K562 (cell line): ENCODE measurements around the gene WSCD2. TPM values are rescaled to one million over a fixed set of nuclear protein-coding genes. Genes with fewer than 3 reads are reported as not detected.

Experiments used
- ATAC-seq: fragments of 200-7000 bp; cut with Tn5 transposase; 3 replicates; pipeline ENCODE4 v1.9.1; 2020; ENCODE audit warnings: moderate library complexity
- BruUV-seq: library from RNA; stranded (reverse); fragments of 400-500 nt; replicated peaks from 2 replicates; lab custom pipeline; 2021; lab: Mats Ljungman, UMichigan
- CTCF ChIA-PET: fragments of 300-600 bp; formaldehyde crosslinking; extraction: SDS; loops from one replicate; lab custom pipeline; 2021; ENCODE audit warnings: low intra/inter-chr PET ratio; lab: Yijun Ruan, JAX
- POLR2A ChIA-PET: fragments of 300-600, 350-650 bp; sonication (Branson Sonifier 250); formaldehyde crosslinking; extraction: SDS; loops from one replicate; lab custom pipeline; 2021; ENCODE audit warnings: antibody characterized with exemption, inconsistent platforms; lab: Yijun Ruan, JAX
- DNase-seq, 4 experiments: peaks; one replicate each; pipeline versions ENCODE4 v3.0.0 to v3.0.0-alpha.2; 2011 to 2018; ENCODE audit warnings: low spot score in 3 of 4, mixed read lengths in 3 of 4; ENCODE audit errors: extremely low read depth in 1 of 4
- FAIRE-seq: peaks from 2 replicates; lab custom pipeline; 2011; peaks lifted over from hg19 to GRCh38; lab: Jason Lieb, UNC
- H2AFZ ChIP-seq: 2 replicates; pipeline ENCODE4 v1.6.0; 2011; ENCODE audit warnings: low read depth, low read length, control low read depth, inconsistent platforms
- H3K27ac ChIP-seq: fragments of 200-600 bp; 3 replicates; pipeline ENCODE4 v1.8.0; 2011; ENCODE audit warnings: low read depth, mild to moderate bottlenecking, control low read depth, inconsistent platforms, low read length, moderate library complexity, mixed read lengths; ENCODE audit errors: extremely low read depth
- H3K27me3 ChIP-seq, 2 experiments: fragments of 300-600 bp in 1 of 2; 2 replicates in 1 of 2; 3 replicates in 1 of 2; pipeline versions ENCODE4 v1.6.0 to v1.8.0; 2011; ENCODE audit warnings: inconsistent platforms in 2 of 2, low read length in 2 of 2, mild to moderate bottlenecking in 1 of 2, mixed read lengths in 1 of 2, moderate library complexity in 1 of 2; ENCODE audit not compliant: control insufficient read depth in 2 of 2, insufficient read depth in 2 of 2
- H3K36me3 ChIP-seq: fragments of 300-600 bp; 3 replicates; pipeline ENCODE4 v1.8.0; 2011; ENCODE audit warnings: mild to moderate bottlenecking, low read length, inconsistent platforms; ENCODE audit not compliant: control insufficient read depth, insufficient read depth
- H3K4me1 ChIP-seq, 2 experiments: fragments of 200-600 bp in 1 of 2; replicated peaks in 1 of 2; 2 replicates in 1 of 2; 3 replicates in 1 of 2; pipeline versions ENCODE4 v1.5.1 to v1.8.0; 2011; ENCODE audit warnings: inconsistent platforms in 2 of 2, low read length in 2 of 2, mild to moderate bottlenecking in 1 of 2, mixed read lengths in 1 of 2, moderate library complexity in 1 of 2; ENCODE audit not compliant: control insufficient read depth in 2 of 2, insufficient read depth in 2 of 2
- H3K4me2 ChIP-seq: 2 replicates; pipeline ENCODE4 v1.6.1; 2011; ENCODE audit warnings: low read length, control low read depth, inconsistent platforms, mixed read lengths; ENCODE audit not compliant: insufficient read depth
- H3K4me3 ChIP-seq: fragments of 200-600 bp; sonication (generic), shearing (Covaris generic); 2 replicates; pipeline ENCODE4 v1.5.1; 2016; ENCODE audit warnings: control low read depth, inconsistent platforms
- H3K79me2 ChIP-seq: fragments of 200-600 bp; 3 replicates; pipeline ENCODE4 v1.8.0; 2011; ENCODE audit warnings: low read length, inconsistent platforms; ENCODE audit not compliant: control insufficient read depth, insufficient read depth
- H3K9ac ChIP-seq, 2 experiments: 2 replicates each; pipeline versions ENCODE4 v1.6.0 to v1.6.1; 2011; ENCODE audit warnings: low read depth in 2 of 2, low read length in 2 of 2, control low read depth in 1 of 2, inconsistent platforms in 1 of 2, mild to moderate bottlenecking in 1 of 2, mixed read lengths in 1 of 2; ENCODE audit not compliant: insufficient read depth in 1 of 2
- H3K9me1 ChIP-seq: one replicate; pipeline ENCODE4 v1.6.0; 2011; ENCODE audit warnings: inconsistent platforms, mild to moderate bottlenecking, low read length, moderate library complexity; ENCODE audit not compliant: control insufficient read depth, insufficient read depth
- H3K9me3 ChIP-seq: replicated peaks from 2 replicates; pipeline ENCODE4 v1.5.1; 2011; ENCODE audit warnings: low read depth, low read length, inconsistent platforms; ENCODE audit not compliant: control insufficient read depth, insufficient read depth
- H4K20me1 ChIP-seq: replicated peaks from 2 replicates; pipeline ENCODE4 v1.6.1; 2011; ENCODE audit warnings: low read length, inconsistent platforms, mixed read lengths; ENCODE audit not compliant: control insufficient read depth, insufficient read depth
- ADNP ChIP-seq: fragments of 200-800 bp; sonication (Bioruptor generic); IDR thresholded peaks from 2 replicates; pipeline ENCODE4 v1.6.1; 2016; ENCODE audit warnings: missing genetic modification characterization, missing compliant biosample characterization
- CHD1 ChIP-seq: fragments of 200-600 bp; sonication (generic); IDR thresholded peaks from one replicate; pipeline ENCODE4 v1.6.1; 2012; ENCODE audit warnings: mild to moderate bottlenecking, moderate library complexity, low read length, inconsistent platforms
- FOS ChIP-seq: IDR thresholded peaks from 3 replicates; pipeline ENCODE4 v1.6.1; 2011; ENCODE audit not compliant: insufficient read length; ENCODE audit errors: extremely low read depth
- FOXJ3 ChIP-seq: sonication (generic); formaldehyde crosslinking; IDR thresholded peaks from 2 replicates; pipeline ENCODE4 v1.4.0; 2020; ENCODE audit warnings: mild to moderate bottlenecking, missing genetic modification reagents
- HMGN3 ChIP-seq: IDR thresholded peaks from 2 replicates; pipeline ENCODE4 v1.6.1; 2011; ENCODE audit warnings: borderline replicate concordance, low read depth, mild to moderate bottlenecking, mixed read lengths, low read length; ENCODE audit not compliant: insufficient read length; ENCODE audit errors: extremely low read depth
- KAT7 ChIP-seq: sonication (generic); formaldehyde crosslinking; IDR thresholded peaks from 2 replicates; pipeline ENCODE4 v1.8.0; 2022; ENCODE audit warnings: missing genetic modification reagents, mild to moderate bottlenecking, borderline replicate concordance
- KLF1 ChIP-seq: fragments of 450-650 bp; IDR thresholded peaks from 2 replicates; pipeline ENCODE4 v1.6.1; 2016; ENCODE audit warnings: missing genetic modification characterization, missing compliant biosample characterization
- MAFK ChIP-seq: IDR thresholded peaks from 2 replicates; pipeline ENCODE4 v1.6.1; 2011; ENCODE audit warnings: low read length, improper control_type of control experiment
- RBM25 ChIP-seq: fragments of 200-400 bp; formaldehyde crosslinking; IDR thresholded peaks from 2 replicates; pipeline ENCODE4 v1.6.1; 2018; ENCODE audit warnings: low read length, low read depth, moderate library complexity; ENCODE audit not compliant: severe bottlenecking
- SP1 ChIP-seq: sonication (generic); formaldehyde crosslinking; IDR thresholded peaks from 2 replicates; pipeline ENCODE4 v1.8.1; 2022; ENCODE audit warnings: mild to moderate bottlenecking, missing genetic modification reagents
- ZC3H8 ChIP-seq: fragments of 450-650 bp; IDR thresholded peaks from 2 replicates; pipeline ENCODE4 v1.6.1; 2017
- ZNF354B ChIP-seq: fragments of 250-450 bp; sonication (Bioruptor Pico); IDR thresholded peaks from 2 replicates; pipeline ENCODE4 v1.4.0; 2020
- ZNF77 ChIP-seq: fragments of 250-450 bp; sonication (Bioruptor Pico); IDR thresholded peaks from 2 replicates; pipeline ENCODE4 v1.5.0; 2020
- WGBS: fragments of 100-300 bp; shearing (Covaris generic); methylation state at CpG from one replicate; pipeline ENCODE4 v1.1.6; 2016; ENCODE audit warnings: low coverage, mixed read lengths; ENCODE audit not compliant: insufficient coverage; ENCODE audit errors: missing lambda C conversion rate; 5-methylcytosine and 5-hydroxymethylcytosine counted together
- in situ Hi-C: fragments of 300-500 bp; cut with MboI; formaldehyde crosslinking; loops from 4 replicates; pipeline ENCODE4 v1.15.0; 2018; ENCODE audit warnings: inconsistent platforms, mixed read lengths
- intact Hi-C: fragments of 100-400 bp; cut with micrococcal nuclease; formaldehyde crosslinking; loops from 2 replicates; pipeline ENCODE4 v1.14.2; 2022
- polyA plus RNA-seq, 8 experiments: library from polyadenylated mRNA; depleted of rRNA in 4 of 8; stranded (reverse) in 5 of 8; unstranded in 3 of 8; fragments of >200 nt; fragmentation: Nextera tagmentation in 2 of 8; fragmentation: Illumina TruSeq in 1 of 8; extraction: Ambion mirVana in 2 of 8; extraction: Trizol in 1 of 8; gene quantifications; 2 replicates each; pipeline versions ENCODE4 v1.2.1 to v1.2.3, GENCODE V29; 2011 to 2014; ENCODE audit warnings: inconsistent platforms in 1 of 8, missing spikeins in 1 of 8
- total RNA-seq, 7 experiments: library from RNA; depleted of rRNA in 6 of 7; stranded (reverse); fragments of >200 nt in 6 of 7; fragmentation: Illumina TruSeq in 2 of 7; extraction: Trizol in 2 of 7; gene quantifications; 2 replicates each; pipeline versions ENCODE4 v1.2.1 to v1.2.3, GENCODE V29; 2011 to 2021; ENCODE audit warnings: low replicate concordance in 1 of 7
- TF ChIP-seq, protein P1 (sequence below): fragments of 250-450 bp; sonication (Bioruptor Pico); IDR thresholded peaks from 2 replicates; pipeline ENCODE4 v1.4.0; 2020; ENCODE audit warnings: borderline replicate concordance

Gene WSCD2
- total and polyA plus RNA-seq, 9 of the 15 experiments (the other 6 are each of a cell fraction or from before 2014, with no cell fraction given): 0.72 to 14.1 (median 4.0) TPM

DNA sequence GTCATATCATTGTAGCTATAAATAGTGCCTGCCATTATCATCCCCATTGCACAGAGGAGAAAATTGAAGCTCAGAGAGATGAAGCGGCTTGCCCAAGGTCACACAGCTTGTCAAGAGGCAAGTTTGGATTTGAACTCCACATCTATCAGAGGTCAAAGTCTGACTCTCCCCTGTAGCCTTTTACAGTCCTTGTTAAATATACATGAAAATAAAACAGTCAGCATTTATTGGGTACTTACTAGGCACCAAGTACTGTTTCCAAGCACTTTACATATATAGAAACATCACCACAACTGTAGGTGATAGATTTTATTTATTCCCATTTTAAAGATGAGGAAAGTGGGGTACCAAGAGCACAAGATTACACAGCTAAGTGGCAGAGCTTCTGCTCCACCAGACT, 67.2 kb downstream of the WSCD2 start (continued):
- TF ChIP-seq HMGN3 (no peak), KAT7 (CRISPR knock-in tag) (no peak), FOS (no peak), SP1 (CRISPR knock-in tag) (no peak), ZC3H8 (no peak), MAFK (0 out of 2 replicates have a peak, but pooled peaks have one; percentile 21), KLF1 (tag) (no peak), FOXJ3 (CRISPR knock-in tag) (no peak), ZNF77 (CRISPR knock-in tag) (no peak), ZNF354B (CRISPR knock-in tag) (no peak), CHD1 (no peak)

DNA sequence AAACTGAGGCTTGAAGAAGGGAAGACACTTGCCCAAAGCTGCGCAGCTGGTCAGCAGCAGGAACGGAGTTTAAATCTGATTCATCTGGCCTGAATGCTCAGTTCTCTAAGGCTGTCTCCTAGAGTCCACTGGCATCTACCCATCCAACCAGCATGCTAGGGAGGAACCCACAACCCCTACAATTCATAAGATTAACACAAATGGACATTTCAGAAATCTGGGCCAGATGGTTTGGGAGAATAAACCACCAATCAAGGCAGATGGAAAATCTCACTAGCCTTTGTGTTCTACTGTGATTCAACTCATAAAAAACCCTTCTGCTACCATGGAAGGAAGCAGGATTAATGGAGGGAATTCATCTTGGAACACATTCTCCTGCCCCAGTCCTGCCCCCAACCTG, 67.8 kb downstream of the WSCD2 start:
- FAIRE-seq (no peak), DNase-seq (no peak), ATAC-seq (no peak)
- in situ Hi-C loops (loop anchor here (5.0 kb wide), 1 partner anchor 100 kb away; no protein-coding TSS in a partner anchor), intact Hi-C loops (loop anchor here (2.0 kb wide), 1 partner anchor 134 kb away; no protein-coding TSS in a partner anchor)
- H3K4me2 ChIP-seq: no peak overlapping the region
- H3K9me3 ChIP-seq: no peaks in the 10 kb centered on the region
- no peak overlapping the region for H2AFZ ChIP-seq
- CTCF ChIA-PET: no interaction called here
- H3K9me1 ChIP-seq: no peaks in the 10 kb centered on the region
- H3K4me1 ChIP-seq: no peaks in the 10 kb centered on the region
- H4K20me1 ChIP-seq: no peaks in the 10 kb centered on the region; the same call in 1 of the 2 replicates
- H3K27ac ChIP-seq: no peak overlapping the region
- 13% methylated on average over 2 of the region's 2 CpGs for WGBS
- no peaks in the 10 kb centered on the region for H3K79me2 ChIP-seq
- H3K9ac ChIP-seq: no peak overlapping the region
- no peaks in the 10 kb centered on the region; a peak in 1 of 5 replicates for H3K27me3 ChIP-seq
- no peaks in the 10 kb centered on the region; the same call in 2 of the 3 replicates for H3K36me3 ChIP-seq
- POLR2A ChIA-PET: no interaction called here
- TF ChIP-seq, protein P1, sequence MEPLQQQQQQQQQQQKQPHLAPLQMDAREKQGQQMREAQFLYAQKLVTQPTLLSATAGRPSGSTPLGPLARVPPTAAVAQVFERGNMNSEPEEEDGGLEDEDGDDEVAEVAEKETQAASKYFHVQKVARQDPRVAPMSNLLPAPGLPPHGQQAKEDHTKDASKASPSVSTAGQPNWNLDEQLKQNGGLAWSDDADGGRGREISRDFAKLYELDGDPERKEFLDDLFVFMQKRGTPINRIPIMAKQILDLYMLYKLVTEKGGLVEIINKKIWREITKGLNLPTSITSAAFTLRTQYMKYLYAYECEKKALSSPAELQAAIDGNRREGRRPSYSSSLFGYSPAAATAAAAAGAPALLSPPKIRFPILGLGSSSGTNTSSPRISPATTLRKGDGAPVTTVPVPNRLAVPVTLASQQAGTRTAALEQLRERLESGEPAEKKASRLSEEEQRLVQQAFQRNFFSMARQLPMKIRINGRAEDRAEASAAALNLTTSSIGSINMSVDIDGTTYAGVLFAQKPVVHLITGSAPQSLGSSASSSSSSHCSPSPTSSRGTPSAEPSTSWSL (CRISPR knock-in tag): no peak
- TF ChIP-seq RBM25 (peak; percentile 28), ADNP (tag) (0 out of 2 replicates have a peak, but pooled peaks have one; percentile 17)
- H3K4me3 ChIP-seq: no peak overlapping the region
- no TSS peak for BruUV-seq
